ENCODE data around the gene ERVFRD-1.
A peak's percentile ranks its signal among the peaks of the same experiment; 100 is the strongest.
"Not testable (repeated sequence)": the region's sequence is repeated elsewhere in the genome, so short reads cannot be mapped to it uniquely, and the experiment has no call there.

The ERVFRD-1 gene

DNA sequence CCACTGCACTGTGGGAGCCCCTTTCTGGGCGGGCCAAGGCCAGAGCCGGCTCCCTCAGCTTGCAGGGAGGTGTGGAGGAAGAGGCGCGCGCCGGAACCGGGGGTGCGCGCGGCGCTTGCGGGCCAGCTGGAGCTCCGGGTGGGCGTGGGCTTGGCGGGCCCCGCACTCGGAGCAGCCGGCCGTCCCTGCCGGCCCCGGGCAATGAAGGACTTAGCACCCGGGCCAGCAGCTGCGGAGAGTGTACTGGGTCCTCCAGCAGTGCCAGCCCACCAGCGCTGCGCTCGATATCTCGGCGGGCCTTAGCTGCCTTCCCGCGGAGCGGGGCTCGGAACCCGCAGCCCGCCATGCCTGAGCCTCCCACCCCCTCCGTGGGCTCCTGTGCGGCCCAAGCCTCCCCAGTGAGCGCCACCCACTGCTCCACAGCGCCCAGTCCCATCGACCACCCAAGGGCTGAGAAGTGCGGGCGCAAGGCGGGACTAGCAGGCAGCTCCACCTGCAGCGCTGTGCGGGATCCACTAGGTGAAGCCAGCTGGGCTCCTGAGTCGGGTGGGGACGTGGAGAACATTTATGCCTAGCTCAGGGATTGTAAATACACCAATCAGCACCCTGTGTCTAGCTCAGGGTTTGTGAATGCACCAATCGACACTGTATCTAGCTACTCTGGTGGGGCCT lies 24.2 kb downstream of the ERVFRD-1 start:
- DNase-seq (ENCODE audit: low read depth, low spot score): not testable (repeated sequence)

DNA sequence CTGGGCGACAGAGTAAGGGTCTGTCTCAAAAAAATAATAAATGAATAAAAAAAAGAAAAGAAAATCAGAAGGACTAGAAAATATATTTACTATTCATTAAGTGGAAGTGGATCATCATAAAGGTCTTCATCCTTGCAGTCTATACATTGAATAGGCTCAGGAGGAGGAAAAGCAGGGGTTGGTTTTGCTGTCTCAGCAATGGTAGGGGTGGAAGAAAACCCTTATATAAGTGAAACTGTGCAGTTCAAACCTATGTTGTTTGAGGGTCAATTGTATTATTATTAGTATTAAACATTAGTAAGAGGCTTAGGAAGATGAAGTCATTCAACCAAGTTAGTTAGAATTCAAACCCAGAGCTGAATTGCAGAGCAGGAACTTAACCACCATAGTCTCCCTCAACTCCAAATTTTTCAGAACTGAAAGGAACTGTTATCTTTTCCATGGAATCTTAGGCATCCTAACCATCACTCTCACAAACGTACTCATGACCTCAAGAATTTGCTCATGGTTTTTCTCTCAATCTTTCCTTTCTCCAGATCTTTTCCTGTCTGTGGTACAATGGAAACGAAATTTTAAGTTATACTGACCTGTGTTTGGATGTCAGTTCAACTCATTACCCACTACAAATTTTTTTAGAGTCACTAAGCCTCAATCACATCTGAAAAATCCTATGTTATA lies 25.6 kb downstream of the ERVFRD-1 start:
- peak; percentile 84 for DNase-seq (ENCODE audit: low read depth, low spot score)

DNA sequence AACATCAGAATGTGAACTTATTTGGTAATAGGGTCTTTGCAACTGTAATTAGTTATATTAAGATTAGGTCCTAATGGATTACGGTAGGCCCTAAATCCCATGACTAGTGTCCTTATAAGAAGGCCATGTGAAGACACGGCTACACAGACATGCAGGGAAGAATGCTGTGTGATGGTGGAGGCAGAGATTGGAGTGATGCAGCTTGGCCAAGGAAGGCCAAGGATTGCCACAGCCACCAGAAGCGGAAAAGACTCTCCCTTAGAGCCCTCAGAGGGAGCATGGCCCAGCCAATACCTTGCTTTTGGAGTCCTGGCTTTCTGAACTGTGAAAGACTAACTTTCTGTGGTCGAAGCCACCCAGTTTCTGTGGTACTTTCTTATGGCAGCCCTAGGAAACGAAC lies 27.6 kb downstream of the ERVFRD-1 start:
- no peak for DNase-seq (ENCODE audit: low read depth, low spot score)

DNA sequence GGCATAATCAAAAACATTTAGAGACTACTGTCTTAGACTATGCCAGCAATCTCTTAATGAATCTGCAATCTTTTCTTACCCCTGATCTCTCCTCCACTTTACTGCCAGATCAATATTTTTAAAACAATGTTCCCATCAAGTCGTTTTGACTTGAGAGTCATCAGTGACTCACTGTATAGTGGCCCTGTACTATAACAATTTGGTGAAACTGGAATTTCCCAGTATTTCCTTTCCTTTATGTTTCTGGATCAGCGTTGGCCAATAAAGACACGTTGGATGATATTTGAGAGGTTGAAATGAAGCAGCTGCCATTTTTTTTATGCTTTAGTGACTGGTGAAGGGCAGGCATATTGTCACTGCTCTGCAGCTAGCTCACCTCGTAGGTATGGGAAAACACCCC lies 28.0 kb downstream of the ERVFRD-1 start:
- DNase-seq (ENCODE audit: low read depth, low spot score): peak; percentile 36

DNA sequence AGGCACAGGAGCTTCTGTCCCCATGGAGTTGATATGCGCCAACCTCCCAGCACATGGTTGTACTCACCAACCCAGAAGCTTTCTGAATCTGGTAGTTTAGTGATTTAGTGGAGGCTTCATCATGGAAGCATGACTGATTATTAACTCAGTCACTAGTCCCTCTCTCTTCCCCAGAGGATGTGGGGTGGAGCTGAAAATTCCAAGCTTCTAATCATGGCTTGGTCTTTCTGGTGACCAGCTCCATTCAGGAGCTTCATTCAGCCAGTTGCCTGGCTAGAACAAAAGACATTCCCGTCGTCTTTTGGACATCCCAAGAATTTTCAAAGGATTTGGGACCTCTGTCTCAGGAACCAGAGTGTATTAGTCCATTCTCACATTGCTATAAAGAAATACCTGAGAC lies 31.2 kb downstream of the ERVFRD-1 start:
- no peak for DNase-seq (ENCODE audit: low read depth, low spot score)

DNA sequence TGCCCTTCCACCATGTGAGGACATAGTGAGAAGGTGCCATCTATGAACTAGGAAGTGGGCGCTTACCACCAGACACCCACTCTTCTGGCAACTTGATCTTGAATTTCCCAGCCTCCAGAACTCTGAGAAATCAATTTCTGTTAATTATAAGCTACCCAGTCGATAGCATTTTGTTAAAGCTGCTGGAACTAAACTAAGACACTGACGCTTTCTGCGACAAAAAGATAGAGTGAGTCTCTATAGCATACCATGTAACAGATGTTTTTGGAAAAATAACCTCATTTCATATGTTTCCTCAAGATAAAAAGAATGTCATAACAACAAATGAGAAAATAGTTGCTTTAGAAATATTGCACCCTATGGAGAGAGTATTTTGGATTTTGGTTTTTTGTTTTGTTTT lies 33.3 kb downstream of the ERVFRD-1 start:
- no peak for DNase-seq (ENCODE audit: low read depth, low spot score)

DNA sequence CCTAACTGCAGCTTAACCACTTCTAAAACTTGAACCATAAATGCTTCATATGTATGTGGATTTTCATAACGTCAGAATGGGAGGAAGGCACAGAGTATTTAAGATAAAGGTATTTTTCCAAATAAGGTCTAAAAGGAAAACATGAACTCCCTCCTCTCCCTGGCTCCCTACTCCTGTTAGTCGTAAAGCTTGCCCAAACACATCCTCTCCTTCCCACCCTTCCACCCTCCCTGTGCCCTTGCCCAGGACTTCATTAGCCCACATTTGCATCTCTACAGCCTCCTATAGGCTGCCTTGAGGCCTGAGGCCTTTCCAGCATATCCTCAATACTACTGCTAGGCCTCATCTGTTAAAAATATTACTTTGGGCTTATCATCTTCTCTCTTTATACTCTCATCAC lies 35.0 kb downstream of the ERVFRD-1 start:
- no peak for DNase-seq (ENCODE audit: low read depth, low spot score)

DNA sequence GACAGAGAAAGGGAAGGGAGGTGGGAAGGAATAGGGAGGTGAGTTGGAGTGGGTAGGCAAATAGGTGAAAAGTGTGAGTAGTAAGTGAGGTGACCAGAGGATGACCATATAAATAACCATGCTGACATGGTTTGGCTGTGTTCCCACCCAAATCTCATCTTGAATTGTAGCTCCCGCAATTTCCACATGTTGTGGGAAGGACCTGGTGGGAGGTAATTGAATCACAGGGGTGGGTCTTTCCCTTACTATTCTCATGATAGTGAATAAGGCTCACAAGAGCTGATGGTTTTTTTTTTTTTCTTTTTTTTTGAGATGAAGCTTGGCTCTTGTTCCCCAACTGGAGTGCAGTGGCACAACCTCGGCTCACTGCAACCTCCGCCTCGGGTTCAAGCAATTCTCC lies 39.4 kb downstream of the ERVFRD-1 start:
- no peak for DNase-seq (ENCODE audit: low read depth, low spot score)

DNA sequence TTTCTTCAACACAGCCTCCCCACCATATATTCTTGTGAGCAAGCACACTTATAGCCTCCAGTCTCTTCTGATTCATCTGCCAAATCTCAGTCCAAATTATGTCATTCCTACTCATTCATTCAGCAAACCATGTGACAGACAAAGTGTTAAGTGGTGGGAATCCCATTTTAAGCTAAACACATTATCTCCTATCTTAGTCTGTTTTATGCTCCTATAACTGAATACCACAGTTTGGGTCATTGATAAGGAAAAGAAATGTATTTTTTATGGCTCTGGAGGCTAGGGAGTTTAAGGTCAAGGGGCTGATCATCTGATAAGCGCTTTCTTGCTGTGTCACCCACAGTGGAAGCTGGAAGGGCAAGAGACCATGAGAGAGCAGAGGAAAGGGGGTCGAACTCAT lies 41.8 kb downstream of the ERVFRD-1 start:
- no peak for DNase-seq (ENCODE audit: low read depth, low spot score)

DNA sequence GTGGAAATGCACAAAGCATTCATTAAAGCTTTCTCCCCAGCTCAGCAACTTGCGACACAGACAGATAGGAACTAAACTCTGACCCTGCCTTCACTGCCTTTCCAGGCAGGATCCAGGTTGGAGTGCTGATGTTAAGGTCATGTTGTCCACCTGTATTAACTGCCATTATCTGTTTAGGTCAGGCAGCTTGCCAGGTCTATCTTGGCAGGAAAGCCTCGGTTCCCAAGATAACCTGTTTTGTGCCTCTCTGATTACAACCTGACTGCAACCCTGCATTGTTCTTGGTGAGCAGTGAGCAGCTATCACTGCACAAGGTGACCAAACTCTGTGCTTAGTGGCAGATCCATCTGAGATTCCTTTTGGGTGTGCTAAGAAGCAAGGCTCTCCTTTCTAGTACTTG lies 44.2 kb downstream of the ERVFRD-1 start:
- DNase-seq (ENCODE audit: low read depth, low spot score): no peak

DNA sequence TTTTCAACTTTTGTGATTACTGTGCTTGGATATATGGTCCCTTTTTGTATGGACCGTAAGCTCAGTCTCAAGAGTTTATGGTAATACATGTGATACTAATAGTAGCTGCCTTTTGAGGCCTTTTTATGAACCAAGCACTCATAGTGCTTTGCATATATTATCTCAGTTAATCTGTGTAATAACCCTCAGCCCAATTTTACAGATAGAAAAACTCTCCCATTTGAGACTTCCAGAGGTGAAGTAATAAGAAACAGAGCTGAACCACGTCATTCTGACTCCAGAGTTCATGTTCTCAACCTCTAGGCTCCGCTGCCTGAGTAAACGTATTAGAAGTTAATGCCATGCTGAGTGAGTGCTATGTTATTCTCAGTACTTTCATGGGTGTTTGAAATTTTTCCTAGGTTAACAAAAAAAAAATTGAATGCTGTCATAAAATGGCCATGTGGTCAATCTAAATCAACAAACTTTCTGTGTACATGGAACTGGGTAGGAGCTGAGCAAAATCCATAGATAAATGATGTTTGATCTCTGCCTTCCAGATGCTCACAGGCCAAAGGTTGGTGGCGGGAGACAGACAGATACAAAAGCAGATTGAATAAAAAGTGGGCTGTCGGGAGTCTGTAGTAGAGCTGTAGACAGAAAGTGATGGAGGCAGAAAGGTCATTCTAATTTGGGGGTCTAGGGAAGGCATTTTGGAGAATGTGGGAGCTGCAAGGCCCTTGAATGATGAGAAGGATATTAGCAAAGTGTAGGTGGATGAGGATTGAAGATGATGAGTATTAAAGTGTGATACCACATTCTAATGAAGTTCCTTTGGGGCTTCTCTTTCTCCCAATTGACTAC lies 44.8 kb downstream of the ERVFRD-1 start:
- DNase-seq (ENCODE audit: low read depth, low spot score): no peak

DNA sequence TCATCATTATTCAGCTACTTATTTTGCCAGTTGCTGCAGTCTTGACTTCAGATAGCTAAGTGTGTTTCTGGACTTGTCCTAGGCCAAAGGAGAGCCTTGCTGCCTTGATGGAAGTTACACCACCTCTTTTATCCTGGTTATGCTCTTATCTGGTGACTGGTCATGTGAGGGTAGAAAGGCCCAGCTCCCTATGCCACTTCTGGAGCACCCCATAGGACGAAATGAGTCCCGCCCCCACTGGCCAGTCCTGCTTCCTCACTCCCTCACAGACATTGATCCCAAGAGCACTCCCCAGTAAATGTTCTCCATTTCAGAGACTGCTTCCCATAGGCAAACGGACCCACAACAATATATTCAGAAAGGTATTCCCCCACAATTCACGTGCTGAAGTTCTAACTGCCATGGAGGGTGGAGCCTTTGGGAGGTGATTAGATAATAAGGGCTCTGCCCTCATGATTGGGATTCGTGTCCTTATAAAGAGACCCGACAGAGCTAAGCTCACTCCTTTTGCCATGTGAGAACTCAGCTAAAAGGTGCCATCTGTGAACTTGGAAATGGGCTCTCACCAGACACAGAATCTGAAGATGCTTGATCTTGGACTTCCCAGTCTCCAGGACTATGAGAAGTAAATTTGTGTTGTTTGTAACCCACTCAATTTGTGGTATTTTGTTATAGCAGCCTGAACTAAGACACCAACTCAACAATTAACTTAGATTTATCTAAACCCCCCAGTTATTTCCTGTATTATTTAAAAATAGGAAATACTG lies 45.9 kb downstream of the ERVFRD-1 start:
- no peak for DNase-seq (ENCODE audit: low read depth, low spot score)

DNA sequence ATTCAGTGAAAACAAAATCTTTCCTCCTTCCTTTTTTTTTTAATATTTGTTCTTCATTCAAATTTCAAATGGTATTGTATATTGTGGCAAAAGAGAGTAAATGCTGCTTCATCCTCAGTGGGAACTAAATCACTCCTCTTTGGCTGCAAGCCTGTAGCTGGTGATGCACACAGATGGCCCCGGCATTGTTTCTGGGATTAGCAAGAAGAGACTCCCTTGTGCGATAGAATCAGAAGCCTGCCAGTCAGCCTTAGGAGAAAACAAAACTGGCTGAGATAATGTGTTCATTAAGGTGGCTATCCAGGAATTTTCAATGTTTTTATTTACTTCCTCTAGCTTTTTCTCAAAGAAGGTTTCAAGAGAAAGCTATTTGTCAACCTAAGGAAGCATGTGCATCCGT lies 46.7 kb downstream of the ERVFRD-1 start:
- no peak for DNase-seq (ENCODE audit: low read depth, low spot score)

DNA sequence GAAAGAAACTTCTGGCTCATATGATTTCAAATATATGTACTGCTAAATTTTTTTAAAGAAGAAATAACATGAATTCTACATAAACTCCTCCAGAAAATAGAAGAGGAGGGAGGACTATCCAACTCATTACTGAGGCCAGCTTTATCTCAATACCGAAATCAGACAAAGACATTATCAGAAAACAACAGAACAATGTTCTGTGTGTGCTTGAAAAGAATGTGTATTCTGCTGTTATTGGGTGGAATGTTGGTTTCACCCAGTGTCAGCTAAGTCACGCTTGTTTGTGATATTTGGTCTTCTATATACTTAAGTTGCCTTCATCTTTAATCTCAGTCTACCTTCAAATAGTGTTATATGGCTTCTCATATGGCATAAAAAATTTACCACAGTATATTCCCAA lies 48.8 kb downstream of the ERVFRD-1 start:
- no peak for DNase-seq (ENCODE audit: low read depth, low spot score)

DNA sequence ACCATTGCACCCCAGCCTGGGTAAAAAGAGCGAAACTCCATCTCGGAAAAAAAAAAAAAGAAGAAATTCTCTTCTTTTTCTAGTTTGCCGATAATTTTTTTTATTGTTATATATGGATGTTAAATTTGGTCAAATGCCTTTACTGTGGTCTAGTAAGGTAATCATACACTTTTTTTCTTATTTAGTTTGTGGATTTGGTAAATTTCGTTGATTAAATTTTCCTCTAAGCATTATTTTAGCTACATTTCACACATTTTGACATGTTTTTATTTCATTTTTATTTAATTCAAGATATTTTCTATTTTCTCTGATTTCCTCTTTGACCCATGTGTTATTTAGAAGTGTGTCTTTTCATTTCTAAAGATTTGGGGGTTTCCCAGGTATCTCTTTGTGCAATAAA lies 49.4 kb downstream of the ERVFRD-1 start:
- DNase-seq (ENCODE audit: low read depth, low spot score): no peak

DNA sequence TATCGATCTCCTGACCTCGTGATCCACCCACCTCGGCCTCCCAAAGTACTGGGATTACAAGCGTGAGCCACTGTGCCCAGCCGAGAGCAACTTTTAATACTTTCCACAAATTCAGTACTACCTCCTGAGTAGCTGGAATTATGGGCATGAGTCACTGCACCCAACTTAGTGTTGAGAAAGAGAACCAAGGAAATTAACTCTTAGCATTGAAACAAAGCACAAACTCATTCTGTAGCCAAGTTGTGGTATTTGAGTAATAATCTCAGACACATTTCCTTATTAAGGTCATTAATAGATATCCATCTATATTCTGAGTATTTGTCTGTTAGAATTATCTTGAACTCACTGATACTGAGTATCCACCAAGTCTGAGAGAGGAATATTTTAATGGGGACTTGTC lies 53.1 kb downstream of the ERVFRD-1 start:
- no peak for DNase-seq (ENCODE audit: low read depth, low spot score)

DNA sequence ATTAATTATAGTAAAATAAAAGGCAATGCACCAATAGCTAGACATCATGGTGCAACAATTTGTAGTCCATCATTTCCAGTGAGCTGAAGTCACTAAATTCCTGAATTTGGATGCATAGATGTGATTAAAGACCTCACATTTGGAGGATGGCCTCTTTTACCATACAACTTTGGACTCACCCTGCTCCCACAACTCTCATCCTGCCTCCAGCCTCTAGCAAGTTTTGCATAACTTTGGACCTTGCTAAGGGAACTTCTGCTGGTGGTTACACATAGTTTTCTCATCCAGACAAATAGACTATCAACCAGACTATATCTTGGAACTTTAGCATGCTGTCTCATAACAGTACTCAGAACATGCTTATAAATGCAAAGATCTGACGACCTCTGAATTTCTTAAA lies 54.7 kb downstream of the ERVFRD-1 start:
- no peak for DNase-seq (ENCODE audit: low read depth, low spot score)

DNA sequence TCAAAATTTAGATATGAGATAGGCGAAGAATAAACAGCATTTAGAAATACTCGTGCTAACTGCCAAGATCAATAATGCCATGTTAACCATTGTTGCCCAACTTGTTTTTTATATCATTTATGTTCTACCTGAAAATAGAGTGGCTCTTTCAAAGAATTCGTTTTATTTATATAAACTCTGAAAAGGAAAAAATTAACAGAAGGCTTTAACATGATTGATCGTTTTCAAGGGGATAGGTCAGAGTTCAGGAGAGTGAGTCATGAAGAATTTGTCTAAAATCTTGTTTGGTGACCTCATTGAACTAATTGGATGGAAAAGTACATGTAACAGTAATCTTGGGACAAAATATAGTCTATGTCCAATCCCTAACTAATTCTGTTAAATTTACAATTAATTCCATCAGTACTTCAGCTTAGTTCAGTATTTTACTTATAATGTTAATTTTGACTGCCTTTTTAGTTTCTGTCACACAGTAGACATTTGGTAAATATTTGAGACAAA lies 56.3 kb downstream of the ERVFRD-1 start:
- DNase-seq (ENCODE audit: low read depth, low spot score): no peak

DNA sequence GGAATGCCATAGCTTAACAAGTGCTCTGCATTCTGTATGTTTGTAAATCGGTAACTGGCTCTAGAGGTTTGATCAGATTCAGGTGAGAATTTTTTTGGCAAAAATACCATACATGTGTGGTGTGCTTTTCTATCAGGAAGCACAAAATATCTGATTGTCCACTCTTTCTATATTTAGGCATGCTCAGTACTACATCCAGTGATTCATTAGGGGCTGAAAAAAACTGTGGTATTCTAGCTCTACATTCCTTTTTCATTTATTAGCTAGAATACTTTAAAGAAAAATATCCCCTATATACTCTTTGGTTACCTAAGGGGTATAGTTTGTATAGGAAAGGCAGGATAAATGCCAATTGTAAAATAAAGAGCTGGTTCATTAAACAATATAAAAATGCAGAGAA lies 56.8 kb downstream of the ERVFRD-1 start:
- DNase-seq (ENCODE audit: low read depth, low spot score): peak; percentile 32

DNA sequence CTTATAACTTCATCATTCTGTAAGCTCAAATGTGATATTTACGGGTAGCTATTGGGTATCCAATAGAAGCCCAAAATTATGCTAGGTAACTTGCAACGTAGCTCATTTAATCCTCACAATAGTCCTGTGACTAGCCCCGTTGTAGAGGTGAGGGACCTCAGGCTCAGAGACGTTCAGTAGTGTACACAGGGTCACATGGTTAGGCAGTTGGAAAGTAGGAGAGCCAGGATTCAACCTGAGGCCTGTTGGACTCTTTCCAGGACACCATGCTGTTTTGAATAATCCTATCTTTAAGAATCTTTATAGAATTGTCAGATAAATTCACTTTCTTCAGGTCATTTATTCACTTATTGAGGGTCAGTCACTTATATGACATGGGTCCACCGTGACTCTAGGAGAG lies 58.2 kb downstream of the ERVFRD-1 start:
- DNase-seq (ENCODE audit: low read depth, low spot score): no peak

All from astrocyte of the hippocampus (primary cell).